K562 (cell line): ENCODE data around the gene EFHC1. TPM values are rescaled to one million over a fixed set of nuclear protein-coding genes. Genes with fewer than 3 reads are reported as not detected.

Experiments used
- ATAC-seq: fragments of 200-7000 bp; cut with Tn5 transposase; 3 replicates; pipeline ENCODE4 v1.9.1; 2020; ENCODE audit warnings: moderate library complexity
- BruUV-seq: library from RNA; stranded (reverse); fragments of 400-500 nt; replicated peaks from 2 replicates; lab custom pipeline; 2021; lab: Mats Ljungman, UMichigan
- CTCF ChIA-PET: fragments of 300-600 bp; formaldehyde crosslinking; extraction: SDS; loops from one replicate; lab custom pipeline; 2021; ENCODE audit warnings: low intra/inter-chr PET ratio; lab: Yijun Ruan, JAX
- POLR2A ChIA-PET: fragments of 300-600, 350-650 bp; sonication (Branson Sonifier 250); formaldehyde crosslinking; extraction: SDS; loops from one replicate; lab custom pipeline; 2021; ENCODE audit warnings: antibody characterized with exemption, inconsistent platforms; lab: Yijun Ruan, JAX
- DNase-seq, 4 experiments: peaks; one replicate each; pipeline versions ENCODE4 v3.0.0 to v3.0.0-alpha.2; 2011 to 2018; ENCODE audit warnings: low spot score in 3 of 4, mixed read lengths in 3 of 4; ENCODE audit errors: extremely low read depth in 1 of 4
- FAIRE-seq: peaks from 2 replicates; lab custom pipeline; 2011; peaks lifted over from hg19 to GRCh38; lab: Jason Lieb, UNC
- H2AFZ ChIP-seq: 2 replicates; pipeline ENCODE4 v1.6.0; 2011; ENCODE audit warnings: low read depth, low read length, control low read depth, inconsistent platforms
- H3K27ac ChIP-seq: fragments of 200-600 bp; 3 replicates; pipeline ENCODE4 v1.8.0; 2011; ENCODE audit warnings: low read depth, mild to moderate bottlenecking, control low read depth, inconsistent platforms, low read length, moderate library complexity, mixed read lengths; ENCODE audit errors: extremely low read depth
- H3K27me3 ChIP-seq, 2 experiments: fragments of 300-600 bp in 1 of 2; 2 replicates in 1 of 2; 3 replicates in 1 of 2; pipeline versions ENCODE4 v1.6.0 to v1.8.0; 2011; ENCODE audit warnings: inconsistent platforms in 2 of 2, low read length in 2 of 2, mild to moderate bottlenecking in 1 of 2, mixed read lengths in 1 of 2, moderate library complexity in 1 of 2; ENCODE audit not compliant: control insufficient read depth in 2 of 2, insufficient read depth in 2 of 2
- H3K36me3 ChIP-seq: fragments of 300-600 bp; 3 replicates; pipeline ENCODE4 v1.8.0; 2011; ENCODE audit warnings: mild to moderate bottlenecking, low read length, inconsistent platforms; ENCODE audit not compliant: control insufficient read depth, insufficient read depth
- H3K4me1 ChIP-seq, 2 experiments: fragments of 200-600 bp in 1 of 2; replicated peaks in 1 of 2; 2 replicates in 1 of 2; 3 replicates in 1 of 2; pipeline versions ENCODE4 v1.5.1 to v1.8.0; 2011; ENCODE audit warnings: inconsistent platforms in 2 of 2, low read length in 2 of 2, mild to moderate bottlenecking in 1 of 2, mixed read lengths in 1 of 2, moderate library complexity in 1 of 2; ENCODE audit not compliant: control insufficient read depth in 2 of 2, insufficient read depth in 2 of 2
- H3K4me2 ChIP-seq: 2 replicates; pipeline ENCODE4 v1.6.1; 2011; ENCODE audit warnings: low read length, control low read depth, inconsistent platforms, mixed read lengths; ENCODE audit not compliant: insufficient read depth
- H3K4me3 ChIP-seq: fragments of 200-600 bp; sonication (generic), shearing (Covaris generic); 2 replicates; pipeline ENCODE4 v1.5.1; 2016; ENCODE audit warnings: control low read depth, inconsistent platforms
- H3K79me2 ChIP-seq: fragments of 200-600 bp; 3 replicates; pipeline ENCODE4 v1.8.0; 2011; ENCODE audit warnings: low read length, inconsistent platforms; ENCODE audit not compliant: control insufficient read depth, insufficient read depth
- H3K9ac ChIP-seq, 2 experiments: 2 replicates each; pipeline versions ENCODE4 v1.6.0 to v1.6.1; 2011; ENCODE audit warnings: low read depth in 2 of 2, low read length in 2 of 2, control low read depth in 1 of 2, inconsistent platforms in 1 of 2, mild to moderate bottlenecking in 1 of 2, mixed read lengths in 1 of 2; ENCODE audit not compliant: insufficient read depth in 1 of 2
- H3K9me1 ChIP-seq: one replicate; pipeline ENCODE4 v1.6.0; 2011; ENCODE audit warnings: inconsistent platforms, mild to moderate bottlenecking, low read length, moderate library complexity; ENCODE audit not compliant: control insufficient read depth, insufficient read depth
- H3K9me3 ChIP-seq: replicated peaks from 2 replicates; pipeline ENCODE4 v1.5.1; 2011; ENCODE audit warnings: low read depth, low read length, inconsistent platforms; ENCODE audit not compliant: control insufficient read depth, insufficient read depth
- H4K20me1 ChIP-seq: replicated peaks from 2 replicates; pipeline ENCODE4 v1.6.1; 2011; ENCODE audit warnings: low read length, inconsistent platforms, mixed read lengths; ENCODE audit not compliant: control insufficient read depth, insufficient read depth
- FUS ChIP-seq: fragments of 200-400 bp; formaldehyde crosslinking; optimal IDR thresholded peaks from 2 replicates; pipeline ENCODE3; 2017; ENCODE audit warnings: low read depth, low read length
- XRCC5 ChIP-seq: fragments of 200-400 bp; formaldehyde crosslinking; IDR thresholded peaks from 2 replicates; pipeline ENCODE4 v1.6.1; 2017; ENCODE audit warnings: low read depth, mild to moderate bottlenecking, low read length
- ZBTB17 ChIP-seq: fragments of 450-650 bp; formaldehyde crosslinking; IDR thresholded peaks from 2 replicates; pipeline ENCODE4 v1.4.0; 2020; ENCODE audit warnings: mild to moderate bottlenecking
- ZNF12 ChIP-seq: sonication (generic); formaldehyde crosslinking; IDR thresholded peaks from 2 replicates; pipeline ENCODE4 v1.4.0; 2020; ENCODE audit warnings: mild to moderate bottlenecking, missing genetic modification reagents
- WGBS: fragments of 100-300 bp; shearing (Covaris generic); methylation state at CpG from one replicate; pipeline ENCODE4 v1.1.6; 2016; ENCODE audit warnings: low coverage, mixed read lengths; ENCODE audit not compliant: insufficient coverage; ENCODE audit errors: missing lambda C conversion rate; 5-methylcytosine and 5-hydroxymethylcytosine counted together
- in situ Hi-C: fragments of 300-500 bp; cut with MboI; formaldehyde crosslinking; loops from 4 replicates; pipeline ENCODE4 v1.15.0; 2018; ENCODE audit warnings: inconsistent platforms, mixed read lengths
- intact Hi-C: fragments of 100-400 bp; cut with micrococcal nuclease; formaldehyde crosslinking; loops from 2 replicates; pipeline ENCODE4 v1.14.2; 2022
- polyA plus RNA-seq, 8 experiments: library from polyadenylated mRNA; depleted of rRNA in 4 of 8; stranded (reverse) in 5 of 8; unstranded in 3 of 8; fragments of >200 nt; fragmentation: Nextera tagmentation in 2 of 8; fragmentation: Illumina TruSeq in 1 of 8; extraction: Ambion mirVana in 2 of 8; extraction: Trizol in 1 of 8; gene quantifications; 2 replicates each; pipeline versions ENCODE4 v1.2.1 to v1.2.3, GENCODE V29; 2011 to 2014; ENCODE audit warnings: inconsistent platforms in 1 of 8, missing spikeins in 1 of 8
- total RNA-seq, 7 experiments: library from RNA; depleted of rRNA in 6 of 7; stranded (reverse); fragments of >200 nt in 6 of 7; fragmentation: Illumina TruSeq in 2 of 7; extraction: Trizol in 2 of 7; gene quantifications; 2 replicates each; pipeline versions ENCODE4 v1.2.1 to v1.2.3, GENCODE V29; 2011 to 2021; ENCODE audit warnings: low replicate concordance in 1 of 7
- TF ChIP-seq, protein P1 (sequence below), 3 experiments: IDR thresholded peaks in 2 of 3; conservative IDR thresholded peaks in 1 of 3; 2 replicates each; pipeline ENCODE4 v1.5.1; 2011 to 2012; ENCODE audit warnings: low read length in 3 of 3, mild to moderate bottlenecking in 3 of 3, control low read depth in 2 of 3, improper control_type of control experiment in 1 of 3, inconsistent platforms in 1 of 3, low read depth in 1 of 3, mixed read lengths in 1 of 3, moderate library complexity in 1 of 3; ENCODE audit not compliant: insufficient read depth in 2 of 3

The EFHC1 gene
- total and polyA plus RNA-seq, 9 of the 15 experiments (the other 6 are each of a cell fraction or from before 2014, with no cell fraction given) = 9.5 to 31.0 (median 14.9) TPM

- TF ChIP-seq XRCC5 (no peak), FUS (no peak), ZBTB17 (CRISPR knock-in tag) (no peak), ZNF12 (CRISPR knock-in tag) (no peak)
- TF ChIP-seq, protein P1, sequence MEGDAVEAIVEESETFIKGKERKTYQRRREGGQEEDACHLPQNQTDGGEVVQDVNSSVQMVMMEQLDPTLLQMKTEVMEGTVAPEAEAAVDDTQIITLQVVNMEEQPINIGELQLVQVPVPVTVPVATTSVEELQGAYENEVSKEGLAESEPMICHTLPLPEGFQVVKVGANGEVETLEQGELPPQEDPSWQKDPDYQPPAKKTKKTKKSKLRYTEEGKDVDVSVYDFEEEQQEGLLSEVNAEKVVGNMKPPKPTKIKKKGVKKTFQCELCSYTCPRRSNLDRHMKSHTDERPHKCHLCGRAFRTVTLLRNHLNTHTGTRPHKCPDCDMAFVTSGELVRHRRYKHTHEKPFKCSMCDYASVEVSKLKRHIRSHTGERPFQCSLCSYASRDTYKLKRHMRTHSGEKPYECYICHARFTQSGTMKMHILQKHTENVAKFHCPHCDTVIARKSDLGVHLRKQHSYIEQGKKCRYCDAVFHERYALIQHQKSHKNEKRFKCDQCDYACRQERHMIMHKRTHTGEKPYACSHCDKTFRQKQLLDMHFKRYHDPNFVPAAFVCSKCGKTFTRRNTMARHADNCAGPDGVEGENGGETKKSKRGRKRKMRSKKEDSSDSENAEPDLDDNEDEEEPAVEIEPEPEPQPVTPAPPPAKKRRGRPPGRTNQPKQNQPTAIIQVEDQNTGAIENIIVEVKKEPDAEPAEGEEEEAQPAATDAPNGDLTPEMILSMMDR (IDR thresholded peaks at IDR 0.05 in 2 of 3, conservative IDR thresholded peaks at IDR 0.05 in 1 of 3; ENCODE audit: insufficient read depth in 2 of 3, low read depth in 1 of 3, low read length in 3 of 3) = 0 out of 6 replicates have a peak, but pooled peaks of 1 of the 3 experiments have one; percentile 3
- Histone ChIP-seq H4K20me1 (no peaks in the 10 kb centered on the region), H2AFZ (no peak overlapping the region), H3K4me3 (no peak overlapping the region), H3K9me3 (no peaks in the 10 kb centered on the region), H3K9ac (no peak overlapping the region), H3K27me3 (no peaks in the 10 kb centered on the region; a peak in 2 of 5 replicates), H3K4me2 (no peak overlapping the region), H3K36me3 (no peaks in the 10 kb centered on the region), H3K27ac (no peak overlapping the region), H3K4me1 (peaks cover 0 to 8% of the 10 kb centered on the region in 2 experiments; a peak in 2 of 5 replicates), H3K9me1 (no peaks in the 10 kb centered on the region), H3K79me2 (no peaks in the 10 kb centered on the region)
- no peak for DNase-seq
- no TSS peak for BruUV-seq
- 44% methylated on average over 4 of the region's 4 CpGs for WGBS
- no peak for ATAC-seq
- FAIRE-seq = no peak
- in situ Hi-C loops (loop anchor here (25.0 kb wide), 1 partner anchor 1075 kb away; no protein-coding TSS in a partner anchor), intact Hi-C loops (loop anchor here (10.0 kb wide), 1 partner anchor 1073 kb away; no protein-coding TSS in a partner anchor)
- ChIA-PET POLR2A (interaction anchor here (0.7 to 1.0 kb wide), 2 partner anchors 251 to 253 kb away, joined by 3 read pairs; no protein-coding TSS in a partner anchor), CTCF (no interaction called here)
Measured at GRCh38 chr6:52411911-52412310, 8.2 kb upstream of the EFHC1 start.
